Measurements from ENCODE around the gene RAN.
"Not testable (repeated sequence)": the region's sequence is repeated elsewhere in the genome, so short reads cannot be mapped to it uniquely, and the experiment has no call there.

Gene RAN

GRCh38 chr12:130850418-130851021 is 21.3 kb upstream of the RAN start:
- no peak for TF ChIP-seq CTCF (IDR thresholded peaks at IDR 0.05)
- Histone ChIP-seq H3K27ac (no peak overlapping the region), H3K4me3 (no peak overlapping the region)
- peak; percentile 33 for DNase-seq (ENCODE audit: low spot score)

- no peak overlapping the region for H3K4me3 ChIP-seq
- peak; percentile 26 for DNase-seq (ENCODE audit: low spot score)
- H3K27ac ChIP-seq: no peak overlapping the region
- TF ChIP-seq CTCF (IDR thresholded peaks at IDR 0.05): no peak
These were observed 15.8 kb upstream of the RAN start for GRCh38 chr12:130856088-130856487.

- no peak overlapping the region for H3K27ac ChIP-seq
- no peak overlapping the region for H3K4me3 ChIP-seq
- no peak for DNase-seq (ENCODE audit: low spot score)
- no peak for TF ChIP-seq CTCF (IDR thresholded peaks at IDR 0.05)
These were observed 13.8 kb upstream of the RAN start for GRCh38 chr12:130858084-130858483.

GRCh38 chr12:130859161-130859560 is 12.7 kb upstream of the RAN start:
- Histone ChIP-seq H3K4me3 (no peak overlapping the region), H3K27ac (no peak overlapping the region)
- no peak for TF ChIP-seq CTCF (IDR thresholded peaks at IDR 0.05)
- peak; percentile 55 for DNase-seq (ENCODE audit: low spot score)

GRCh38 chr12:130860311-130860710 is 11.6 kb upstream of the RAN start:
- no peak for TF ChIP-seq CTCF (IDR thresholded peaks at IDR 0.05)
- no peak overlapping the region for H3K4me3 ChIP-seq
- DNase-seq (ENCODE audit: low spot score): no peak
- H3K27ac ChIP-seq: no peak overlapping the region

- no peak for TF ChIP-seq CTCF (IDR thresholded peaks at IDR 0.05)
- no peak overlapping the region for H3K27ac ChIP-seq
- no peak for DNase-seq (ENCODE audit: low spot score)
- no peak overlapping the region for H3K4me3 ChIP-seq
These were observed 9.7 kb upstream of the RAN start for GRCh38 chr12:130862161-130862560.

GRCh38 chr12:130862771-130863170 is 9.1 kb upstream of the RAN start:
- H3K4me3 ChIP-seq: not testable (repeated sequence)

GRCh38 chr12:130863298-130863697 is 8.6 kb upstream of the RAN start:
- Histone ChIP-seq H3K27ac (no peak overlapping the region), H3K4me3 (no peak overlapping the region)
- no peak for DNase-seq (ENCODE audit: low spot score)
- no peak for TF ChIP-seq CTCF (IDR thresholded peaks at IDR 0.05)

More at GRCh38 chr12:130862771-130863170, 9.1 kb upstream of the RAN start:
- DNase-seq (ENCODE audit: low spot score); H3K27ac ChIP-seq: not testable (repeated sequence)
